Activated CD4-positive, alpha-beta memory T cell treated with anti-CD3 and anti-CD28 coated beads for 36 hours (primary cell): Measurements from ENCODE around the gene CAMK2B. TPM values are rescaled to one million over a fixed set of nuclear protein-coding genes. Genes with fewer than 3 reads are reported as not detected.
"Not testable (repeated sequence)": the region's sequence is repeated elsewhere in the genome, so short reads cannot be mapped to it uniquely, and the experiment has no call there.

ENCODE experiments used
- CTCF ChIA-PET: fragments of 350-600 bp; sonication (Branson Sonifier 250); formaldehyde crosslinking; loops from one replicate; lab custom pipeline; 2021; ENCODE audit warnings: antibody characterized with exemption, inconsistent platforms; lab: Charles Lee
- POLR2A ChIA-PET: fragments of 350-600 bp; sonication (Branson Sonifier 250); formaldehyde crosslinking; loops from one replicate; lab custom pipeline; 2021; ENCODE audit warnings: antibody characterized with exemption; lab: Charles Lee
- DNase-seq: peaks from one replicate; pipeline ENCODE4 v3.0.0-alpha.2; 2020
- H3K27ac Mint-ChIP-seq: one replicate; pipeline ENCODE4 v1.8.0; 2021; ENCODE audit warnings: mixed read lengths
- H3K27me3 Mint-ChIP-seq: one replicate; pipeline ENCODE4 v1.8.0; 2021; ENCODE audit warnings: mixed read lengths
- H3K36me3 Mint-ChIP-seq: one replicate; pipeline ENCODE4 v1.8.0; 2021; ENCODE audit warnings: mixed read lengths
- H3K4me1 Mint-ChIP-seq: one replicate; pipeline ENCODE4 v1.8.0; 2021; ENCODE audit warnings: low read depth, mixed read lengths
- H3K4me3 Mint-ChIP-seq: one replicate; pipeline ENCODE4 v1.8.0; 2021; ENCODE audit warnings: mild to moderate bottlenecking, mixed read lengths
- H3K9me3 Mint-ChIP-seq: one replicate; pipeline ENCODE4 v1.8.0; 2021; ENCODE audit warnings: mixed read lengths
- intact Hi-C: fragments of 100-400 bp; cut with micrococcal nuclease; formaldehyde crosslinking; loops from one replicate; pipeline ENCODE4 v1.15.1; 2023
- total RNA-seq, 2 experiments: library from RNA; stranded (reverse); gene quantifications; one replicate each; pipeline ENCODE4 v1.2.3, GENCODE V29; 2021

The CAMK2B gene
- total RNA-seq, 2 experiments from 2014 or later = 0.46 to 0.76 TPM

GRCh38 chr7:44183386-44183785, 142.0 kb downstream of the CAMK2B start:
- no peak overlapping the region for H3K27ac Mint-ChIP-seq
- DNase-seq = no peak
- intact Hi-C loops = no loop called here
- peaks cover 7% of the 10 kb centered on the region for H3K9me3 Mint-ChIP-seq
- ChIA-PET POLR2A (interaction anchor here (0.6 kb wide), 1 partner anchor 365 kb away, joined by 3 read pairs; no protein-coding TSS in a partner anchor), CTCF (no interaction called here)
- H3K36me3 Mint-ChIP-seq = no peaks in the 10 kb centered on the region
- H3K4me3 Mint-ChIP-seq = no peak overlapping the region
- no peaks in the 10 kb centered on the region for H3K4me1 Mint-ChIP-seq
- peaks cover 5% of the 10 kb centered on the region for H3K27me3 Mint-ChIP-seq

- intact Hi-C loops = no loop called here
- DNase-seq = no peak
- Mint-ChIP-seq H3K27me3 (peaks cover 6% of the 10 kb centered on the region), H3K4me3 (no peak overlapping the region), H3K9me3 (peaks cover 7% of the 10 kb centered on the region), H3K4me1 (no peaks in the 10 kb centered on the region), H3K36me3 (no peaks in the 10 kb centered on the region), H3K27ac (no peak overlapping the region)
- CTCF ChIA-PET = no interaction called here
- POLR2A ChIA-PET = no interaction called here
These were observed 142.6 kb downstream of the CAMK2B start for GRCh38 chr7:44182827-44183226.

GRCh38 chr7:44180631-44181030, 144.8 kb downstream of the CAMK2B start:
- intact Hi-C loops = no loop called here
- H3K4me3 Mint-ChIP-seq = no peak overlapping the region
- ChIA-PET CTCF (no interaction called here), POLR2A (no interaction called here)
- peaks cover 16% of the 10 kb centered on the region for H3K27me3 Mint-ChIP-seq
- no peaks in the 10 kb centered on the region for H3K4me1 Mint-ChIP-seq
- no peak for DNase-seq
- H3K27ac Mint-ChIP-seq = no peak overlapping the region
- H3K36me3 Mint-ChIP-seq = no peaks in the 10 kb centered on the region
- peaks cover 7% of the 10 kb centered on the region for H3K9me3 Mint-ChIP-seq

DNA sequence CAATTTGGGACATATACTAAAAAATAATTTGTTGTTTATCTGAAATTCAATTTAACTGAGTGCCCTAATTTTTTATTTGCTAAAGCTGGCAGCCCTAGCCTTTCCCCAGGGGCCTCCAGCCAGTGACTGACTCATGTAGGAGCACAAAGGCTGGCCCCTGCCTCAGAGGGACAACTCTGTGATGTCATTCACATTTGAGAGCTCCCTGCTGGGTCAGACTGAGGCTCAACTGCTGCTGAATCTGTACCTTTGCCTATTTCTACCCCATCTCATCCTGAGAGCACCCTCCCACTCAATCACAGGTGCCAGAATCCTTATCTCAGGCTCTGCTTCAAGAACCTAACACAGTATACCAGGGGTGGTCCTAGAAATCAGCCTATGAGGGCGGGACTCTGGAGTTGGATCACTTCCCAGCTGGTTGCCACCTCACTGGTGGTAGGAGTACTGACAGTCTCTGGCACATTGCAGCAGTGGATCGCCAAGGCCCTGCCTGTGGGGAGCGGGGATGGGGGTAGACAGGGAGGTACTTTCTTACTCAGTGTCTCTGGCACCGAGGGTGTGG, 147.7 kb downstream of the CAMK2B start:
- intact Hi-C loops = no loop called here
- H3K27me3 Mint-ChIP-seq = peaks cover 19% of the 10 kb centered on the region
- H3K36me3 Mint-ChIP-seq = no peaks in the 10 kb centered on the region
- H3K27ac Mint-ChIP-seq = no peak overlapping the region
- no peak overlapping the region for H3K4me3 Mint-ChIP-seq
- H3K9me3 Mint-ChIP-seq = peaks cover 3% of the 10 kb centered on the region
- DNase-seq = no peak
- no peaks in the 10 kb centered on the region for H3K4me1 Mint-ChIP-seq
- ChIA-PET POLR2A (no interaction called here), CTCF (no interaction called here)

GRCh38 chr7:44176486-44176885, 148.9 kb downstream of the CAMK2B start:
- H3K36me3 Mint-ChIP-seq = no peaks in the 10 kb centered on the region
- intact Hi-C loops = no loop called here
- DNase-seq = no peak
- CTCF ChIA-PET = no interaction called here
- no peaks in the 10 kb centered on the region for H3K9me3 Mint-ChIP-seq
- POLR2A ChIA-PET = no interaction called here
- peaks cover 13% of the 10 kb centered on the region for H3K27me3 Mint-ChIP-seq
- no peaks in the 10 kb centered on the region for H3K4me1 Mint-ChIP-seq
- no peak overlapping the region for H3K4me3 Mint-ChIP-seq
- H3K27ac Mint-ChIP-seq = no peak overlapping the region

DNA sequence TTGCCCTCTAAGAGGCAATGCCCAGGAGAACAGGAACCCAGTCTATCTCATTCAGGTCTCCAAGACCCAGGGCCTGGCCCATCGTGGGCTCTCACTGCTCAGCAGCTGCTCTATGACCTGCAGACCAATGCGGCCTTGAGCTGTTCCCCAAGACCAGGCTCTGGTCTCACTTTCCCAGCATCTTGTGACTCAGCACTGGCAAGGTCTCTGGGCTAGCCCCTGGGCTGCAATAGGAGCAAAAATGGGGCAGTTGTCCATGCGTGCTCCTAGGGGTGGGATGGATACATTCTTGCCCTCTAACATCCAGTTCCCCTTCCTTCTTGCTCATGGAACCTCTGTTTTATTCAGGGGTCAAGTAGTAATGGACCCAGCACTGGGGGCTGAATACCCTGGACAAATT, 149.7 kb downstream of the CAMK2B start:
- Mint-ChIP-seq H3K4me3 (no peak overlapping the region), H3K27me3 (peaks cover 15% of the 10 kb centered on the region), H3K27ac (no peak overlapping the region), H3K9me3 (no peaks in the 10 kb centered on the region), H3K36me3 (no peaks in the 10 kb centered on the region), H3K4me1 (no peaks in the 10 kb centered on the region)
- intact Hi-C loops = no loop called here
- no peak for DNase-seq
- POLR2A ChIA-PET = no interaction called here
- CTCF ChIA-PET = no interaction called here

DNA sequence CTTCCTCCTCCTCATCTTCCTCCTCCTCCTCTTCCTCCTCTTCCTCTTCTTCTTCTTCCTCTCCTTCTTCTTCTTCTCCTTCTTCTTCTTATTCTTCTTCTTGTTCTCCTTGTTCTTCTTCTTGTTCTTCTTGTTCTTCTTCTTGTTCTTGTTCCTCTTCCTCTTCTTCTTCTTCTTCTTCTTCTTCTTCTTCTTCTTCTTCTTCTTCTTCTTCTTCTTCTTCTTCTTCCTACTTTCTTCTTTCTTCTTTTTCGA, 150.8 kb downstream of the CAMK2B start:
- H3K27ac Mint-ChIP-seq, H3K4me3 Mint-ChIP-seq, H3K9me3 Mint-ChIP-seq, intact Hi-C loops, DNase-seq, H3K4me1 Mint-ChIP-seq, H3K36me3 Mint-ChIP-seq, CTCF ChIA-PET, POLR2A ChIA-PET: not testable (repeated sequence)
- peaks cover 16% of the 10 kb centered on the region for H3K27me3 Mint-ChIP-seq

DNA sequence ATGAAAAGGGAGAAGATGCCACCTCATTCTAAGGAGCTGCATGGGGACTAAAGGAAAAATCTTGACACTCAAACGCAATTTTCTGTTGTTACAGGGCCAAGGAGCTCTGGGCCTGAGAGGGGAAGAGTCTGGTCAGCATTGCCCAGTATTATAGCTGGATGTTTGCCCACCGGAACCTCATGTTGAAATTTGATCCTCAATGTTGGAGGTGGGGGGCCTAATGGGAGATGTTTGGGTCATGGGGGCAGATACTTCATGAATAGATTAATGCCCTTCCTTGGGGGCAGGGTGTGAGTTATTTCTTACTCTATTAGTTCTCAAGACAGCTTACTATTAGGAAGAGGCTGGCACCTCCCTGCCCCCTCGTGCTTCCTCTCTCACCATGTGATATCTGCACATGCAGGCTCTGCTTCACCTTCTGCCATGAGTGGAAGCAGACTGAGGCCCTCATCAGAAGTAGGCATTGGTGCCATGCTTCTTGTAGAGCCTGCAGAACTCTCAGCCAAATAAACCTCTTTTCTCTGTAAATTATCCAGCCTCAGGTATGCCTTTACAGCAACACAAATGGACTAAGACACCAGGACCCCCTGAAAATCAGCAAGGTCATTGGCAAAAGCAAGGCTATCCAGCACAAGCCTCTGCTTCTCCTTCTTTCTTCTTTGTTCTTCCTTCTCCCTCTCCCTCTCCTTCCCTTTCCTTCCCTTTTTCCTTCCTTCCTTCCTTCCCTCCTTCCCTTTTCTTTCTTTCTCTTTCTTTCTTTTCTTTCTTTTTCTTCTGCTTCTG, 151.3 kb downstream of the CAMK2B start:
- no peaks in the 10 kb centered on the region for H3K9me3 Mint-ChIP-seq
- ChIA-PET CTCF (no interaction called here), POLR2A (no interaction called here)
- DNase-seq = no peak
- H3K4me1 Mint-ChIP-seq = no peaks in the 10 kb centered on the region
- H3K36me3 Mint-ChIP-seq = no peaks in the 10 kb centered on the region
- peaks cover 16% of the 10 kb centered on the region for H3K27me3 Mint-ChIP-seq
- intact Hi-C loops = no loop called here
- no peak overlapping the region for H3K4me3 Mint-ChIP-seq
- no peak overlapping the region for H3K27ac Mint-ChIP-seq

DNA sequence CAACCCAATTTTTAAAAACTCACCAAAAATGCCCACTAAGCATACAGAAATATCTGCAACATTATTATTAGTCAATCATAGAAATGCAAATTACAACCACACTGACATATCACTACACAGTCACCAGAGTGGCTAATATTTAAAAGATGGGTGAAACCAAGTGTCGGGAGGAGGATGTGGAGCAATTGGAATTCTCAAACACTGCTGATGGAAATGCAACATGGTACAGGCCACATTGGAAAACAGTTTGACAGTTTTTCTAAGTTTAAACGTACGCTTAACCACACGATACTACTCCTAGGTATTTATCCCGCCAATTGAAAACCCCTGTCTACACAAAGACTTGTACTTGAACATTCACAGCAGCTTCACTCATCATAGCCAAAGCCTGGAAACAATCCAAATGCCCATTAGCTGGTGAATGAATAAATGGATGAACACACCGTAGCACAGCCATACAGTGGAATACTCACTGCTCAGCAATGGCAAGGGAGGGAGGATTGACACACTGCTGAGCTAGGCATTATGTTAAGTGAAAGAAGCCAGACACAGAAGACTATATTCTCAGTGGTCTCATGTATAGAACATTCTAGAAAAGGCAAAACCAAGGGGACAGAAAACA, 152.5 kb downstream of the CAMK2B start:
- intact Hi-C loops = no loop called here
- Mint-ChIP-seq H3K4me1 (peaks cover under 1% of the 10 kb centered on the region), H3K27ac (no peak overlapping the region), H3K27me3 (peaks cover 16% of the 10 kb centered on the region), H3K36me3 (no peaks in the 10 kb centered on the region), H3K9me3 (no peaks in the 10 kb centered on the region), H3K4me3 (no peak overlapping the region)
- CTCF ChIA-PET = no interaction called here
- POLR2A ChIA-PET = no interaction called here
- no peak for DNase-seq

DNA sequence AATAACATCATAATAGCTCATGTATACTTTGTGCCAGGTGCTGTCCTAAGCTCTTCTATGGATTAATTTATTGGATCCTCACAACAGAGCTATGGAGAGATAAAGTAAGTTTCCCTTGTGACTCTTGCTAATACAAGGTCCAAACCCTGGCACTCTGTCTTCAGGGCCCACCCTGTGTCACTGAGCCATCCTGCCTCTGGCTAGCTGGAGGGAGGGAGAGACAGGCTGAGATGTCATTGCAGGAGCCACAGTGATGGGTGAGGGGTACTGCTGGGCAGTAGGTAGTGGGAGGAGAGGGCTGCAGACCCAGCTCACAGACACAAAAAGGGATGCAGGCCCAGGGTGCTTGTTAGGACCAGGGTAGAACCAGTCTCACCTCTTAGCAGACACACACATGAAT, 153.0 kb downstream of the CAMK2B start:
- no peaks in the 10 kb centered on the region for H3K36me3 Mint-ChIP-seq
- H3K27ac Mint-ChIP-seq = no peak overlapping the region
- peaks cover 5% of the 10 kb centered on the region for H3K4me1 Mint-ChIP-seq
- POLR2A ChIA-PET = no interaction called here
- intact Hi-C loops = no loop called here
- no peak overlapping the region for H3K4me3 Mint-ChIP-seq
- H3K9me3 Mint-ChIP-seq = no peaks in the 10 kb centered on the region
- no peak for DNase-seq
- H3K27me3 Mint-ChIP-seq = peaks cover 13% of the 10 kb centered on the region
- CTCF ChIA-PET = no interaction called here

GRCh38 chr7:44171901-44172300, 153.5 kb downstream of the CAMK2B start:
- CTCF ChIA-PET = not testable (repeated sequence)

DNA sequence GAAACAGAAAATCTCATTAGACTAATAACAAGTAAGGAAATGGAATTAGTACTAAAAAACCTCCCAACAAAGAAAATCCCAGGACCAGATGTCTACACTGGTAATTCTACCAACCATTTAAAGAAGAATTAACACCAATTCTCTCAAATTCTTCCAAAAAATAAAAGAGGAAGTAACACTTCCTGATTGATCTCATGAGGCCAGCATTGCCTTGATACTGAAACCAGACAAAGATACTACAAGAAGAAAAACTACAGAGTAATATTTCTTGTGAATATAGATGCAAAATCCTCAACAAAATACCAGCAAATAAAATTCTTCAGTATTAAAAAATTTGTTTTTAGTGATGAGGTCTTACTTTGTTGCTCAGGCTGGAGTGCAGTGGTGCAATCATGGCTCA, 157.5 kb downstream of the CAMK2B start:
- Mint-ChIP-seq H3K27ac (no peak overlapping the region), H3K27me3 (peaks cover 4% of the 10 kb centered on the region), H3K36me3 (no peaks in the 10 kb centered on the region), H3K9me3 (no peaks in the 10 kb centered on the region), H3K4me3 (no peak overlapping the region), H3K4me1 (peaks cover 5% of the 10 kb centered on the region)
- ChIA-PET CTCF (no interaction called here), POLR2A (no interaction called here)
- intact Hi-C loops = no loop called here
- no peak for DNase-seq

More at GRCh38 chr7:44171901-44172300, 153.5 kb downstream of the CAMK2B start:
- H3K27ac Mint-ChIP-seq, H3K4me3 Mint-ChIP-seq, H3K9me3 Mint-ChIP-seq, H3K4me1 Mint-ChIP-seq, H3K36me3 Mint-ChIP-seq, DNase-seq, intact Hi-C loops, H3K27me3 Mint-ChIP-seq, POLR2A ChIA-PET: not testable (repeated sequence)
